Mesenchymal stem cell (in vitro differentiated cells and primary cell): ENCODE results near the gene PRKAG2.
A peak's percentile ranks its signal among the peaks of the same experiment; 100 is the strongest.

Source experiments
- DNase-seq: peaks from one replicate; pipeline ENCODE4 v3.0.0-alpha.2; 2013
- H2AFZ ChIP-seq: one replicate; pipeline ENCODE4 v1.6.1; 2013; ENCODE audit warnings: low read depth, mild to moderate bottlenecking, control low read depth, inconsistent platforms, low read length, moderate library complexity
- H2AK5ac ChIP-seq: 2 replicates; pipeline ENCODE4 v1.6.1; 2013; ENCODE audit warnings: low read length, moderate library complexity, mild to moderate bottlenecking, inconsistent platforms; ENCODE audit not compliant: severe bottlenecking
- H2BK120ac ChIP-seq: one replicate; pipeline ENCODE4 v1.6.1; 2013; ENCODE audit warnings: low read depth, mild to moderate bottlenecking, inconsistent platforms, low read length, moderate library complexity
- H2BK12ac ChIP-seq, 2 experiments: one replicate each; pipeline ENCODE4 v1.6.1; 2013; ENCODE audit warnings: inconsistent platforms in 2 of 2, low read length in 2 of 2, mild to moderate bottlenecking in 2 of 2, moderate library complexity in 2 of 2, control low read depth in 1 of 2
- H2BK15ac ChIP-seq: one replicate; pipeline ENCODE4 v1.6.1; 2013; ENCODE audit warnings: mild to moderate bottlenecking, low read depth, inconsistent platforms; ENCODE audit not compliant: poor library complexity, severe bottlenecking
- H2BK5ac ChIP-seq: 2 replicates; pipeline ENCODE4 v1.6.1; 2013; ENCODE audit warnings: low read depth, mild to moderate bottlenecking, low read length, control low read depth, inconsistent platforms; ENCODE audit not compliant: poor library complexity, severe bottlenecking
- H3K14ac ChIP-seq, 2 experiments: one replicate each; pipeline ENCODE4 v1.6.1; 2013; ENCODE audit warnings: inconsistent platforms in 2 of 2, low read length in 2 of 2, control low read depth in 1 of 2, mild to moderate bottlenecking in 1 of 2, moderate library complexity in 1 of 2
- H3K18ac ChIP-seq, 2 experiments: one replicate each; pipeline ENCODE4 v1.6.1; 2013; ENCODE audit warnings: inconsistent platforms in 2 of 2, low read length in 2 of 2, control low read depth in 1 of 2, low read depth in 1 of 2, mild to moderate bottlenecking in 1 of 2
- H3K23ac ChIP-seq, 2 experiments: one replicate each; pipeline ENCODE4 v1.6.1; 2013; ENCODE audit warnings: inconsistent platforms in 2 of 2, low read length in 2 of 2, mild to moderate bottlenecking in 2 of 2, moderate library complexity in 2 of 2, control low read depth in 1 of 2
- H3K27ac ChIP-seq: 2 replicates; pipeline ENCODE4 v1.5.1; 2013; ENCODE audit warnings: mild to moderate bottlenecking, moderate library complexity, low read length, control low read depth, inconsistent platforms; ENCODE audit not compliant: poor library complexity, severe bottlenecking
- H3K27me3 ChIP-seq, 2 experiments: 2 replicates each; pipeline versions ENCODE4 v1.6.1 to v1.7.0; 2013; ENCODE audit warnings: low read length in 2 of 2, mild to moderate bottlenecking in 2 of 2, moderate library complexity in 2 of 2, control low read depth in 1 of 2, inconsistent platforms in 1 of 2; ENCODE audit not compliant: control insufficient read depth in 1 of 2, insufficient read depth in 1 of 2
- H3K36me3 ChIP-seq, 2 experiments: 2 replicates each; pipeline versions ENCODE4 v1.6.1 to v1.7.0; 2013; ENCODE audit warnings: low read length in 2 of 2, control low read depth in 1 of 2, inconsistent platforms in 1 of 2, low read depth in 1 of 2, mild to moderate bottlenecking in 1 of 2; ENCODE audit not compliant: insufficient read depth in 2 of 2, control insufficient read depth in 1 of 2
- H3K4ac ChIP-seq, 2 experiments: one replicate each; pipeline ENCODE4 v1.6.1; 2013; ENCODE audit warnings: inconsistent platforms in 2 of 2, low read length in 2 of 2, mild to moderate bottlenecking in 2 of 2, moderate library complexity in 2 of 2, control low read depth in 1 of 2, low read depth in 1 of 2
- H3K4me1 ChIP-seq: 2 replicates; pipeline ENCODE4 v1.6.1; 2013; ENCODE audit warnings: low read depth, low read length, control low read depth; ENCODE audit not compliant: control insufficient read depth, insufficient read depth
- H3K4me2 ChIP-seq: 2 replicates; pipeline ENCODE4 v1.6.1; 2013; ENCODE audit warnings: low read length, mild to moderate bottlenecking, inconsistent platforms; ENCODE audit not compliant: poor library complexity, severe bottlenecking
- H3K4me3 ChIP-seq, 2 experiments: 2 replicates each; pipeline versions ENCODE4 v1.5.1 to v1.7.0; 2013; ENCODE audit warnings: low read length in 2 of 2, mild to moderate bottlenecking in 2 of 2, control low read depth in 1 of 2, low read depth in 1 of 2; ENCODE audit not compliant: insufficient read depth in 1 of 2
- H3K79me1 ChIP-seq: replicated peaks from 2 replicates; pipeline ENCODE4 v1.6.1; 2013; ENCODE audit warnings: mild to moderate bottlenecking, control low read depth, low read length, inconsistent platforms; ENCODE audit not compliant: poor library complexity, severe bottlenecking
- H3K9ac ChIP-seq: 2 replicates; pipeline ENCODE4 v1.7.0; 2013; ENCODE audit warnings: mild to moderate bottlenecking, low read length, moderate library complexity
- H3K9me3 ChIP-seq: 2 replicates; pipeline ENCODE4 v1.7.0; 2013; ENCODE audit warnings: mild to moderate bottlenecking, low read length; ENCODE audit not compliant: control insufficient read depth
- H4K8ac ChIP-seq: one replicate; pipeline ENCODE4 v1.6.1; 2013; ENCODE audit warnings: inconsistent platforms, mild to moderate bottlenecking, low read length, moderate library complexity
- H4K91ac ChIP-seq: one replicate; pipeline ENCODE4 v1.6.1; 2013; ENCODE audit warnings: mild to moderate bottlenecking, low read length, inconsistent platforms
- WGBS: methylation state at CpG from one replicate; pipeline ENCODE4 v1.1.7; 2013; ENCODE audit warnings: mixed read lengths; 5-methylcytosine and 5-hydroxymethylcytosine counted together

The PRKAG2 gene

DNA sequence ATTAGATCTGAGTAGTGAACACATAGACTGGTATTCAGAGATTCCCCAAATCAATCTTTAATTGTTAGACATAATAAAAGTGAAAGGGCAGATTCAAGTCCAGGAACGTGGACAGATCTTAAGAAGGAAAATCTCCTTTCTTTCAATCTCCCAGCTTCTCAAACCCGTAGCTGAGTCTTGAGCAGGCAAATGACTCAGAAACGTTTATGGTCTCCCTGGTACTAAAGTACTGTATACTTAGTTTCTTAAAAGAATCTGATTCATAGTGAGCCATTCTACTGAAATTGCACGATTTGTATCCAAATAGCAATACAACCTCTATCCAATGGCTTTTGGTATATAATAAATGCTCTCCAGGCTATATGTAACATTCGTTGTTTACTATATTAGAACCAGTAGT is 216.8 kb downstream of the PRKAG2 start:
- WGBS: 86% methylated on average over 1 of the region's 5 CpGs
- Histone ChIP-seq H2BK12ac (no peak overlapping the region), H3K4me2 (no peak overlapping the region), H3K27ac (peak overlapping the region; percentile 44), H2BK15ac (no peak overlapping the region), H2AK5ac (no peak overlapping the region), H2AFZ (no peak overlapping the region), H4K8ac (no peak overlapping the region), H4K91ac (no peak overlapping the region), H3K23ac (no peak overlapping the region), H3K27me3 (no peaks in the 10 kb centered on the region), H3K9me3 (no peaks in the 10 kb centered on the region), H2BK120ac (no peak overlapping the region), H3K4me3 (no peak overlapping the region), H3K4ac (no peak overlapping the region), H2BK5ac (no peak overlapping the region), H3K18ac (no peak overlapping the region), H3K36me3 (no peaks in the 10 kb centered on the region), H3K9ac (no peak overlapping the region), H3K4me1 (peaks cover 1% of the 10 kb centered on the region), H3K14ac (no peak overlapping the region), H3K79me1 (no peaks in the 10 kb centered on the region)
- DNase-seq: peak; percentile 32

DNA sequence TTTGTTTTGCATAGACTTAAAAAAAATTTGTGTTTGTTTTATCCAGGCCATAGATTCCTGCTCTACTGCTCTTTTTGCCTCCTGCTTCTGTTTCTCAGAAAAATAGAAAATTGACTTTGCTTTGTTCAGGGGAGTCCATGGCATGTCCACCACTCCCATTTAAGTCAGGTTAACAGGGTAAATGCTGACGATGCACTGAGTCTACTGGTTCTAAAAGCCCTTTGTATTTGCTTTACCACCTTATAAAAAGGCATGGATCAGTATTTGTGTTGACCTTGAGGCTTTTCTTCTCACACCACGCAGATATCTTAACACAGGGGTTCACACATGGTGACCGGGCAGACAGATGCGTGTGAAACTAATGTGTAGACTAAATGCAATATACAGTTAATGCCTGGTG is 217.7 kb downstream of the PRKAG2 start:
- no peak overlapping the region for H3K9ac ChIP-seq
- H4K8ac ChIP-seq: no peak overlapping the region
- no peak overlapping the region for H3K4me2 ChIP-seq
- H3K27ac ChIP-seq: no peak overlapping the region
- H3K27me3 ChIP-seq: no peaks in the 10 kb centered on the region
- no peak for DNase-seq
- H4K91ac ChIP-seq: no peak overlapping the region
- H3K18ac ChIP-seq: no peak overlapping the region
- no peak overlapping the region for H3K14ac ChIP-seq
- no peak overlapping the region for H2BK5ac ChIP-seq
- no peak overlapping the region for H3K4ac ChIP-seq
- H3K36me3 ChIP-seq: no peaks in the 10 kb centered on the region
- no peak overlapping the region for H2BK12ac ChIP-seq
- no peak overlapping the region for H2AFZ ChIP-seq
- 89% methylated on average over 3 of the region's 4 CpGs for WGBS
- peaks cover 1% of the 10 kb centered on the region for H3K4me1 ChIP-seq
- no peak overlapping the region for H2AK5ac ChIP-seq
- no peaks in the 10 kb centered on the region for H3K79me1 ChIP-seq
- H3K9me3 ChIP-seq: no peaks in the 10 kb centered on the region
- H3K23ac ChIP-seq: no peak overlapping the region
- no peak overlapping the region for H3K4me3 ChIP-seq
- H2BK15ac ChIP-seq: no peak overlapping the region
- H2BK120ac ChIP-seq: no peak overlapping the region

DNA sequence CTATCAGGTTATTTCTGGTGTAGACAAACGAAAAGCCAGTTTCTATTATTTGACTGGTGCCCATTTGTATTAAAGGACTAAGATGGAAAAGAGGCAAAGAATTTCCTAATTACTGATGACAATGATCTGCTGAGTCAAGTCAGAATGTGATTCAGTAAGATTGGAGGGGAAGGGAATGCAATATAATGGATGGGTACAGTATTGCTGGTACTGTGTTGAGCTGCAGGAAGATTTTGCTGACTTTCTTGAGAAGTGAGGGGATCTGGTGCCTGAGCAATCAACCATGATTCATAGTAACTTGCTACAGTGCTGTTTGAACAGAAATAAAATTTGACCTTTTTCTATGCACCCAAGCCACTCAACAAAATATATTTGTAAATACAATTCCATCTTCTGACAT is 218.1 kb downstream of the PRKAG2 start:
- DNase-seq: no peak
- Histone ChIP-seq H3K4me1 (peaks cover 1% of the 10 kb centered on the region), H4K8ac (no peak overlapping the region), H3K36me3 (no peaks in the 10 kb centered on the region), H3K27me3 (no peaks in the 10 kb centered on the region), H3K4me3 (no peak overlapping the region), H2BK12ac (no peak overlapping the region), H3K79me1 (no peaks in the 10 kb centered on the region), H2AFZ (no peak overlapping the region), H2BK5ac (no peak overlapping the region), H3K14ac (no peak overlapping the region), H2BK15ac (no peak overlapping the region), H3K9ac (no peak overlapping the region), H3K4me2 (no peak overlapping the region), H3K4ac (no peak overlapping the region), H2BK120ac (no peak overlapping the region), H2AK5ac (no peak overlapping the region), H3K23ac (no peak overlapping the region), H3K9me3 (no peaks in the 10 kb centered on the region), H4K91ac (no peak overlapping the region), H3K18ac (no peak overlapping the region), H3K27ac (no peak overlapping the region)
- 94% methylated on average over 1 of the region's 1 CpG for WGBS

DNA sequence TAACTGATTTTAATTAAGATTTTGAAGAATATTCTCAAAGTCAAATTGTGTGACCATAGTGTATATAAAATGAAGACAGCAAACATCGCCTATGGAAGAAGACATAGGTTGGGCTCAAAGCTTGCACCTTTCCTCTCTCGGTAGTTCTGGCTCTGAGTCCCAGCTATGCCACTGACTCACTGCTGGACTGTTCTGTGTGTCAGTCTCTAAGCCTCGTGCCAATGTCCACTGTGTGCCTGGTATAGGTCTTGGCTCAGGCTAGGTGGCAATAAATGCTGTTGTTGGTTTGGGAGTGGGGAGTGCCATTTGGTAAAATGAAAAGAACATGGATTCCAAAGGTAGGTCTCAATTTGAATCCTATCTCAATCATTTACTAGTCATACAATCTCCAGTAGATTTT is 219.7 kb downstream of the PRKAG2 start:
- Histone ChIP-seq H2BK5ac (no peak overlapping the region), H3K4me1 (peaks cover 1% of the 10 kb centered on the region), H3K4me2 (no peak overlapping the region), H2BK12ac (no peak overlapping the region), H2AK5ac (peak overlapping the region; percentile 61), H2BK120ac (no peak overlapping the region), H2AFZ (no peak overlapping the region), H3K23ac (no peak overlapping the region), H4K91ac (no peak overlapping the region), H3K36me3 (no peaks in the 10 kb centered on the region), H3K27me3 (no peaks in the 10 kb centered on the region), H2BK15ac (no peak overlapping the region), H3K9me3 (no peaks in the 10 kb centered on the region), H3K27ac (no peak overlapping the region), H3K18ac (no peak overlapping the region), H3K14ac (peak overlapping the region in 1 of 2 experiments; percentile 65), H3K9ac (no peak overlapping the region), H4K8ac (no peak overlapping the region), H3K4ac (no peak overlapping the region), H3K79me1 (no peaks in the 10 kb centered on the region), H3K4me3 (no peak overlapping the region)
- DNase-seq: no peak
- WGBS: 94% methylated on average over 3 of the region's 3 CpGs
